Endodermal cell (in vitro differentiated cells): ENCODE measurements around the gene CD69. TPM values are rescaled to one million over a fixed set of nuclear protein-coding genes. Genes with fewer than 3 reads are reported as not detected.

ENCODE experiments used
- DNase-seq: peaks from one replicate; pipeline ENCODE4 v3.0.0-alpha.2; 2017
- H3K27ac ChIP-seq: 2 replicates; pipeline ENCODE4 v1.5.1; 2013; ENCODE audit warnings: mild to moderate bottlenecking, low read depth, low read length, moderate library complexity
- H3K27me3 ChIP-seq: 2 replicates; pipeline ENCODE4 v1.6.1; 2013; ENCODE audit warnings: mild to moderate bottlenecking, low read length, moderate library complexity; ENCODE audit not compliant: insufficient read depth, control insufficient read depth, poor library complexity, severe bottlenecking
- H3K36me3 ChIP-seq: 2 replicates; pipeline ENCODE4 v1.7.0; 2013; ENCODE audit warnings: mild to moderate bottlenecking, low read length, moderate library complexity; ENCODE audit not compliant: control insufficient read depth, insufficient read depth
- H3K4me1 ChIP-seq: one replicate; pipeline ENCODE4 v1.7.0; 2013; ENCODE audit warnings: low read length; ENCODE audit not compliant: control insufficient read depth, insufficient read depth
- H3K4me3 ChIP-seq: 2 replicates; pipeline ENCODE4 v1.5.1; 2013; ENCODE audit warnings: mild to moderate bottlenecking, low read length, moderate library complexity
- H3K9ac ChIP-seq: 2 replicates; pipeline ENCODE4 v1.6.1; 2013; ENCODE audit warnings: mild to moderate bottlenecking, low read length, moderate library complexity; ENCODE audit not compliant: poor library complexity, severe bottlenecking; ENCODE audit errors: extremely low read depth
- H3K9me3 ChIP-seq: 2 replicates; pipeline ENCODE4 v1.6.1; 2013; ENCODE audit warnings: mild to moderate bottlenecking, low read length, moderate library complexity; ENCODE audit not compliant: control insufficient read depth
- H3K27ac Mint-ChIP-seq: 2 replicates; pipeline ENCODE4 v1.8.0; 2020; ENCODE audit warnings: mixed read lengths
- H3K27me3 Mint-ChIP-seq: 2 replicates; pipeline ENCODE4 v1.8.0; 2021; ENCODE audit warnings: mild to moderate bottlenecking, mixed read lengths; ENCODE audit not compliant: insufficient read depth
- H3K36me3 Mint-ChIP-seq: 2 replicates; pipeline ENCODE4 v1.8.0; 2020; ENCODE audit warnings: low read depth, mixed read lengths
- H3K4me1 Mint-ChIP-seq: 2 replicates; pipeline ENCODE4 v1.8.0; 2020; ENCODE audit warnings: mixed read lengths
- H3K4me3 Mint-ChIP-seq: 2 replicates; pipeline ENCODE4 v1.8.0; 2020; ENCODE audit warnings: mild to moderate bottlenecking, moderate library complexity, mixed read lengths
- H3K9me3 Mint-ChIP-seq: 2 replicates; pipeline ENCODE4 v1.8.0; 2020; ENCODE audit warnings: mild to moderate bottlenecking, mixed read lengths
- CTCF ChIP-seq: fragments of 200-600 bp; sonication (generic); conservative IDR thresholded peaks from 2 replicates; pipeline ENCODE4 v1.5.0; 2021; ENCODE audit warnings: antibody characterized with exemption, mild to moderate bottlenecking
- WGBS, 2 experiments: methylation state at CpG; one replicate each; pipeline versions ENCODE4 v1.1.5 to v1.1.7; 2013; ENCODE audit warnings: missing lambda C conversion rate in 2 of 2, mixed read lengths in 1 of 2; ENCODE audit not compliant: insufficient coverage in 1 of 2, insufficient read length in 1 of 2; 5-methylcytosine and 5-hydroxymethylcytosine counted together
- total RNA-seq, 2 donors: library from RNA; stranded (reverse); fragmentation: NEBNext Ultra II Directional in 1 of 2; extraction: Animal tissue kit (Norgen Biotek cat#: 25700) in 1 of 2; gene quantifications; 2 replicates in 1 of 2; 3 replicates in 1 of 2; pipeline ENCODE4 v1.2.1, GENCODE V29; 2021

The CD69 gene
- total RNA-seq, 2 donors from 2014 or later: not detected

GRCh38 chr12:9796346-9796745, 35.6 kb upstream of the CD69 start:
- H3K27me3 Mint-ChIP-seq: no peaks in the 10 kb centered on the region
- no peak overlapping the region for H3K27ac Mint-ChIP-seq
- no peaks in the 10 kb centered on the region for H3K27me3 ChIP-seq
- no peaks in the 10 kb centered on the region for H3K9me3 ChIP-seq
- no peak overlapping the region for H3K4me3 ChIP-seq
- peaks cover 5% of the 10 kb centered on the region for H3K4me1 Mint-ChIP-seq
- no peak overlapping the region for H3K27ac ChIP-seq
- no peaks in the 10 kb centered on the region for H3K36me3 Mint-ChIP-seq
- WGBS, 2 experiments: no CpG with 5 or more reads among the region's 5 CpGs
- no peak for TF ChIP-seq CTCF
- no peaks in the 10 kb centered on the region for H3K36me3 ChIP-seq
- no peaks in the 10 kb centered on the region for H3K9me3 Mint-ChIP-seq
- no peak overlapping the region for H3K9ac ChIP-seq
- no peaks in the 10 kb centered on the region for H3K4me1 ChIP-seq
- DNase-seq: no peak
- no peak overlapping the region for H3K4me3 Mint-ChIP-seq

- Histone ChIP-seq H3K4me1 (no peaks in the 10 kb centered on the region), H3K9ac (no peak overlapping the region), H3K27me3 (no peaks in the 10 kb centered on the region), H3K4me3 (no peak overlapping the region), H3K36me3 (no peaks in the 10 kb centered on the region), H3K27ac (no peak overlapping the region), H3K9me3 (no peaks in the 10 kb centered on the region)
- DNase-seq: no peak
- Mint-ChIP-seq H3K27ac (no peak overlapping the region), H3K27me3 (no peaks in the 10 kb centered on the region), H3K4me1 (peaks cover 5% of the 10 kb centered on the region), H3K9me3 (no peaks in the 10 kb centered on the region), H3K4me3 (no peak overlapping the region), H3K36me3 (no peaks in the 10 kb centered on the region)
- TF ChIP-seq CTCF: no peak
- WGBS, 2 experiments: 71 to 100% methylated on average over 2 of the region's 2 CpGs
Measured at GRCh38 chr12:9795945-9796344, 35.2 kb upstream of the CD69 start.

GRCh38 chr12:9794484-9795093, 33.9 kb upstream of the CD69 start:
- no peaks in the 10 kb centered on the region for H3K36me3 Mint-ChIP-seq
- no peaks in the 10 kb centered on the region for H3K27me3 ChIP-seq
- H3K27me3 Mint-ChIP-seq: no peaks in the 10 kb centered on the region

More at GRCh38 chr12:9794484-9795093, 33.9 kb upstream of the CD69 start:
- TF ChIP-seq CTCF: no peak
- no peak for DNase-seq
- H3K9ac ChIP-seq: no peak overlapping the region
- H3K36me3 ChIP-seq: no peaks in the 10 kb centered on the region
- no peak overlapping the region for H3K4me3 ChIP-seq
- Mint-ChIP-seq H3K9me3 (peaks cover 3% of the 10 kb centered on the region), H3K4me3 (no peak overlapping the region), H3K27ac (no peak overlapping the region), H3K4me1 (peaks cover 5% of the 10 kb centered on the region)
- 88 to 93% methylated on average over 2 of the region's 2 CpGs for WGBS, 2 experiments
- H3K27ac ChIP-seq: no peak overlapping the region
- no peaks in the 10 kb centered on the region for H3K9me3 ChIP-seq
- no peaks in the 10 kb centered on the region for H3K4me1 ChIP-seq
